Smooth muscle cell (in vitro differentiated cells): ENCODE data around the gene PDE4D. TPM values are rescaled to one million over a fixed set of nuclear protein-coding genes. Genes with fewer than 3 reads are reported as not detected.
"Not testable (repeated sequence)": the region's sequence is repeated elsewhere in the genome, so short reads cannot be mapped to it uniquely, and the experiment has no call there.

Experiments used
- DNase-seq: peaks from one replicate; lab custom pipeline; 2025; ENCODE audit not compliant: unreplicated experiment; lab: John Stamatoyannopoulos, UW
- H2AFZ ChIP-seq: fragments of 200-600 bp; sonication (generic); 2 replicates; pipeline ENCODE4 v1.6.0; 2016; ENCODE audit warnings: antibody characterized with exemption, low read depth, mild to moderate bottlenecking
- H3F3A ChIP-seq: fragments of 200-600 bp; sonication (generic); 2 replicates; pipeline ENCODE4 v1.6.0; 2017; ENCODE audit warnings: antibody characterized with exemption, low read depth
- H3K27ac ChIP-seq: fragments of 200-600 bp; sonication (generic); 2 replicates; pipeline ENCODE4 v1.5.1; 2016; ENCODE audit warnings: low read depth, mild to moderate bottlenecking
- H3K27me3 ChIP-seq: fragments of 200-600 bp; sonication (generic); 2 replicates; pipeline ENCODE4 v1.6.1; 2016; ENCODE audit warnings: low read depth, mild to moderate bottlenecking
- H3K36me3 ChIP-seq: fragments of 200-600 bp; sonication (generic); 2 replicates; pipeline ENCODE4 v1.5.1; 2016; ENCODE audit warnings: low read depth
- H3K4me1 ChIP-seq: fragments of 200-600 bp; sonication (generic); 2 replicates; pipeline ENCODE4 v1.5.1; 2016; ENCODE audit warnings: low read depth
- H3K4me2 ChIP-seq: fragments of 200-600 bp; sonication (generic); 2 replicates; pipeline ENCODE4 v1.6.0; 2016; ENCODE audit warnings: mild to moderate bottlenecking
- H3K4me3 ChIP-seq: fragments of 200-600 bp; sonication (generic); 2 replicates; pipeline ENCODE4 v1.5.1; 2016; ENCODE audit warnings: mild to moderate bottlenecking
- H3K79me2 ChIP-seq: fragments of 200-600 bp; sonication (generic); 2 replicates; pipeline ENCODE4 v1.6.0; 2016; ENCODE audit warnings: low read depth, mild to moderate bottlenecking
- H3K9ac ChIP-seq: fragments of 200-600 bp; sonication (generic); 2 replicates; pipeline ENCODE4 v1.6.0; 2016; ENCODE audit warnings: low read depth
- H3K9me3 ChIP-seq: fragments of 200-600 bp; sonication (generic); replicated peaks from 2 replicates; pipeline ENCODE4 v1.5.1; 2016; ENCODE audit warnings: low read depth
- H4K20me1 ChIP-seq: fragments of 200-600 bp; sonication (generic); 2 replicates; pipeline ENCODE4 v1.6.0; 2016; ENCODE audit warnings: low read depth
- whole genome bisulfite sequencing: methylation state at CpG from one replicate; pipeline ENCODE4 v1.1.7; 2016; ENCODE audit warnings: low lambda C conversion rate; 5-methylcytosine and 5-hydroxymethylcytosine counted together
- polyA plus RNA-seq: library from polyadenylated mRNA; unstranded; fragments of >200 nt; fragmentation: Nextera tagmentation; extraction: Ambion mirVana; gene quantifications from 2 replicates; pipeline ENCODE4 v1.2.1, GENCODE V29; 2016
- total RNA-seq: library from RNA; depleted of rRNA; stranded (reverse); fragments of >200 nt; gene quantifications from 2 replicates; pipeline ENCODE4 v1.2.3, GENCODE V29; 2014
- TF ChIP-seq, protein P1 (sequence below): fragments of 200-600 bp; sonication (generic); IDR thresholded peaks from 2 replicates; pipeline ENCODE4 v1.5.1; 2017; ENCODE audit warnings: borderline replicate concordance, mild to moderate bottlenecking, antibody characterized with exemption; ENCODE audit not compliant: insufficient read depth, poor library complexity, severe bottlenecking

Gene PDE4D
- total and polyA plus RNA-seq, 2 experiments from 2014 or later: 16.4 to 61.0 TPM

GRCh38 chr5:58963361-58963760, 930.2 kb downstream of the PDE4D start:
- no peak overlapping the region for H3K4me2 ChIP-seq
- H2AFZ ChIP-seq: no peak overlapping the region
- H3K27me3 ChIP-seq: no peaks in the 10 kb centered on the region
- no peaks in the 10 kb centered on the region for H3K36me3 ChIP-seq
- DNase-seq: no peak
- H3K9ac ChIP-seq: no peak overlapping the region
- 45% methylated on average over 4 of the region's 4 CpGs for WGBS
- H4K20me1 ChIP-seq: no peaks in the 10 kb centered on the region
- H3F3A ChIP-seq: no peaks in the 10 kb centered on the region
- H3K4me1 ChIP-seq: no peaks in the 10 kb centered on the region
- TF ChIP-seq, protein P1, sequence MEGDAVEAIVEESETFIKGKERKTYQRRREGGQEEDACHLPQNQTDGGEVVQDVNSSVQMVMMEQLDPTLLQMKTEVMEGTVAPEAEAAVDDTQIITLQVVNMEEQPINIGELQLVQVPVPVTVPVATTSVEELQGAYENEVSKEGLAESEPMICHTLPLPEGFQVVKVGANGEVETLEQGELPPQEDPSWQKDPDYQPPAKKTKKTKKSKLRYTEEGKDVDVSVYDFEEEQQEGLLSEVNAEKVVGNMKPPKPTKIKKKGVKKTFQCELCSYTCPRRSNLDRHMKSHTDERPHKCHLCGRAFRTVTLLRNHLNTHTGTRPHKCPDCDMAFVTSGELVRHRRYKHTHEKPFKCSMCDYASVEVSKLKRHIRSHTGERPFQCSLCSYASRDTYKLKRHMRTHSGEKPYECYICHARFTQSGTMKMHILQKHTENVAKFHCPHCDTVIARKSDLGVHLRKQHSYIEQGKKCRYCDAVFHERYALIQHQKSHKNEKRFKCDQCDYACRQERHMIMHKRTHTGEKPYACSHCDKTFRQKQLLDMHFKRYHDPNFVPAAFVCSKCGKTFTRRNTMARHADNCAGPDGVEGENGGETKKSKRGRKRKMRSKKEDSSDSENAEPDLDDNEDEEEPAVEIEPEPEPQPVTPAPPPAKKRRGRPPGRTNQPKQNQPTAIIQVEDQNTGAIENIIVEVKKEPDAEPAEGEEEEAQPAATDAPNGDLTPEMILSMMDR: no peak
- H3K9me3 ChIP-seq: no peaks in the 10 kb centered on the region
- H3K79me2 ChIP-seq: no peaks in the 10 kb centered on the region
- H3K4me3 ChIP-seq: no peak overlapping the region
- peak overlapping the region; percentile 68 for H3K27ac ChIP-seq

GRCh38 chr5:58961631-58962280, 931.8 kb downstream of the PDE4D start:
- Histone ChIP-seq H3K27ac (no peak overlapping the region), H3K9ac (no peak overlapping the region), H3K9me3 (no peaks in the 10 kb centered on the region), H4K20me1 (no peaks in the 10 kb centered on the region), H3K27me3 (no peaks in the 10 kb centered on the region), H3F3A (no peaks in the 10 kb centered on the region), H3K4me2 (no peak overlapping the region), H3K4me1 (no peaks in the 10 kb centered on the region), H3K36me3 (no peaks in the 10 kb centered on the region), H3K79me2 (no peaks in the 10 kb centered on the region), H2AFZ (no peak overlapping the region), H3K4me3 (no peak overlapping the region)
- 92% methylated on average over 3 of the region's 3 CpGs for WGBS
- TF ChIP-seq, protein P1: no peak
- DNase-seq: no peak

DNA sequence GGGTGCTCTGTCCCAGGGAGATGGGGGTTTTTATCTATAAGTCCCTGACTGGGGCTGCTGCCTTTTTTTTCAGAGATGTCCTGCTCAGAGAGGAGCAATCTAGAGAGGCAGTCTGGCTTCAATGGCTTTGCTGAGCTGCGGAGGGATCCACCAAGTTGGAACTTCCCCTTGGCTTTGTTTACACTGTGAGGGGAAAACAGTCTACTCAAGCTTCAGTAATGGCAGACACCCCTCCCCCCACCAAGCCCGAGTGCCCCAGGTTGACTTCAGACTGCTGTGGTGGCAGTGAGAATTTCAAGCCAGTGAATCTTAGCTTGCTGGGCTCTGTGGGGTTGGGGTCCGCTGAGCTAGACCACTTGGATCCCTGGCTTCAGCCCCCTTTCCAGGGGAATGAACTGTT, 934.8 kb downstream of the PDE4D start:
- TF ChIP-seq, protein P1: no peak
- 52% methylated on average over 3 of the region's 3 CpGs for whole genome bisulfite sequencing
- H3K9me3 ChIP-seq: no peaks in the 10 kb centered on the region
- H3K27ac ChIP-seq: no peak overlapping the region
- H3K4me2 ChIP-seq: no peak overlapping the region
- no peaks in the 10 kb centered on the region for H3F3A ChIP-seq
- no peak for DNase-seq
- H3K9ac ChIP-seq: no peak overlapping the region
- H4K20me1 ChIP-seq: no peaks in the 10 kb centered on the region
- no peaks in the 10 kb centered on the region for H3K27me3 ChIP-seq
- H2AFZ ChIP-seq: no peak overlapping the region
- H3K79me2 ChIP-seq: no peaks in the 10 kb centered on the region
- no peak overlapping the region for H3K4me3 ChIP-seq
- no peaks in the 10 kb centered on the region for H3K4me1 ChIP-seq
- no peaks in the 10 kb centered on the region for H3K36me3 ChIP-seq

DNA sequence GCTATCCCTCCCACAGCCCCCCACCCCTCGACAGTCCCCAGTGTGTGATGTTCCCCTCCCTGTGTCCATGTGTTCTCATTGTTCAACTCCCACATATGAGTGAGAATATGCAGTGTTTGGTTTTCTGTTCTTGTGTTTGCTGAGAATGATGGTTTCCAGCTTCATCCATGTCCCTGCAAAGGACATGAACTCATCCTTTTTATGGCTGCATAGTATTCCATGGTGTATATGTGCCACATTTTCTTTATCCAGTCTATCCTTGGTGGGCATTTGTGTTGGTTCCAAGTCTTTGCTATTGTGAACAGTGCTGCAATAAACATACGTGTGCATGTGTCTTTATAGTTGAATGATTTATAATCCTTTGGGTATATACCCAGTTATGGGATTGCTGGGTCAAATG, 940.3 kb downstream of the PDE4D start:
- WGBS: 80% methylated on average over 2 of the region's 2 CpGs
- not testable (repeated sequence) for H3F3A ChIP-seq, H3K4me1 ChIP-seq

More for the DNA sequence above, 940.3 kb downstream of the PDE4D start:
- H4K20me1 ChIP-seq, H3K27ac ChIP-seq, H3K36me3 ChIP-seq, H3K9ac ChIP-seq, H2AFZ ChIP-seq, H3K79me2 ChIP-seq, H3K4me3 ChIP-seq, H3K27me3 ChIP-seq, H3K9me3 ChIP-seq, DNase-seq, H3K4me2 ChIP-seq: not testable (repeated sequence)
